Transverse colon (tissue), 4 donors: ENCODE results near the gene LEPR. TPM values are rescaled to one million over a fixed set of nuclear protein-coding genes. Genes with fewer than 3 reads are reported as not detected.

Experiments
- DNase-seq: peaks from one replicate; pipeline ENCODE4 v3.0.0-alpha.2; 2019
- H3K27ac ChIP-seq, 4 donors: fragments of 200-600 bp; sonication (generic); 2 replicates each; pipeline ENCODE4 v1.5.1; 2016 to 2018; ENCODE audit warnings: inconsistent platforms in 4 of 4
- H3K27me3 ChIP-seq: fragments of 200-600 bp; sonication (generic); 2 replicates; pipeline ENCODE4 v1.5.1; 2017; ENCODE audit warnings: inconsistent platforms
- H3K36me3 ChIP-seq, 4 donors: fragments of 200-600 bp; sonication (generic); 2 replicates each; pipeline ENCODE4 v1.5.1; 2017 to 2019; ENCODE audit warnings: inconsistent platforms in 4 of 4
- H3K4me1 ChIP-seq, 4 donors: fragments of 200-600 bp; sonication (generic); 2 replicates each; pipeline ENCODE4 v1.5.1; 2017 to 2020; ENCODE audit warnings: inconsistent platforms in 4 of 4
- H3K4me3 ChIP-seq, 4 donors: fragments of 200-600 bp; sonication (generic); 1 replicate in 1 of 4; 2 replicates in 3 of 4; pipeline versions ENCODE4 v1.5.1 to v1.6.1; 2017 to 2019; ENCODE audit warnings: inconsistent platforms in 4 of 4
- H3K9me3 ChIP-seq, 2 donors: fragments of 200-600 bp; sonication (generic); 2 replicates each; pipeline ENCODE4 v1.5.1; 2017 to 2019; ENCODE audit warnings: inconsistent platforms in 2 of 2
- CTCF ChIP-seq, 5 experiments: fragments of 200-600 bp in 3 of 5; fragments of 450-650 bp in 2 of 5; sonication (generic) in 3 of 5; IDR thresholded peaks; 1 replicate in 2 of 5; 2 replicates in 3 of 5; pipeline ENCODE4 v1.5.1; 2016 to 2017; ENCODE audit warnings: antibody characterized with exemption in 5 of 5, inconsistent platforms in 3 of 5, mild to moderate bottlenecking in 2 of 5, moderate library complexity in 1 of 5
- EP300 ChIP-seq: sonication (generic); formaldehyde crosslinking; IDR thresholded peaks from one replicate; pipeline ENCODE4 v1.6.1; 2017; ENCODE audit warnings: antibody characterized with exemption, low read depth
- POLR2A ChIP-seq: fragments of 450-650 bp; IDR thresholded peaks from one replicate; pipeline ENCODE4 v1.6.1; 2016; ENCODE audit warnings: antibody characterized with exemption, mild to moderate bottlenecking, moderate library complexity
- POLR2AphosphoS5 ChIP-seq, 3 donors: sonication (generic); formaldehyde crosslinking; IDR thresholded peaks; one replicate each; pipeline ENCODE4 v1.6.1; 2016; ENCODE audit warnings: antibody characterized with exemption in 3 of 3
- WGBS, 2 donors: methylation state at CpG; one replicate each; pipeline ENCODE4 v1.1.5; 2018; ENCODE audit warnings: low coverage in 1 of 2; 5-methylcytosine and 5-hydroxymethylcytosine counted together
- in situ Hi-C, 4 donors: fragments of 200-750 bp; cut with MboI; loops; one replicate each; pipeline versions ENCODE4 v1.15.0 to v1.15.1; 2017; ENCODE audit warnings: low sequenced_read_pairs in 3 of 4, low pct_ligation_motif_present in 1 of 4, low pct_unique_long_range_greater_than_20kb in 1 of 4
- intact Hi-C: fragments of 100-400 bp; cut with DNase I; formaldehyde crosslinking; loops from one replicate; pipeline ENCODE4 v1.15.1; 2023; ENCODE audit warnings: low total_unique reads
- total RNA-seq, 4 donors: library from RNA; depleted of rRNA; stranded (reverse); fragments of >200 nt; gene quantifications; one replicate each; pipeline ENCODE4 v1.1.0, GENCODE V29; 2016

The LEPR gene
- total RNA-seq, 4 donors from 2014 or later, result 0.37 to 8.4 (median 1.5) TPM

- H3K27me3 ChIP-seq, result no peaks in the 10 kb centered on the region
- no peak overlapping the region for H3K27ac ChIP-seq
- H3K4me1 ChIP-seq, result no peaks in the 10 kb centered on the region
- intact Hi-C loops, result no loop called here
- DNase-seq, result no peak
- TF ChIP-seq EP300, result no peak
- TF ChIP-seq POLR2AphosphoS5 (IDR thresholded peaks at IDR 0.05), result no peak
- TF ChIP-seq CTCF (IDR thresholded peaks at IDR 0.05), result no peak
- TF ChIP-seq POLR2A, result no peak
- no peak overlapping the region for H3K4me3 ChIP-seq
- H3K9me3 ChIP-seq, result no peaks in the 10 kb centered on the region
- in situ Hi-C loops, result loop anchor here in 2 of 4 donors (25.0 kb wide), 2 partner anchors 321 to 346 kb away; no protein-coding TSS in a partner anchor
- H3K36me3 ChIP-seq, result no peaks in the 10 kb centered on the region
- 60 to 65% methylated on average over 2 of the region's 2 CpGs for WGBS, 2 donors
These were observed 12.6 kb upstream of the LEPR start for GRCh38 chr1:65407877-65408276.

- WGBS, 2 donors, result 65 to 90% methylated on average over 1 of the region's 1 CpG
- no peaks in the 10 kb centered on the region for H3K4me1 ChIP-seq
- DNase-seq, result no peak
- H3K36me3 ChIP-seq, result no peaks in the 10 kb centered on the region
- TF ChIP-seq POLR2AphosphoS5 (IDR thresholded peaks at IDR 0.05) (no peak), POLR2A (no peak), EP300 (no peak), CTCF (IDR thresholded peaks at IDR 0.05) (no peak)
- in situ Hi-C loops, result loop anchor here in 2 of 4 donors (25.0 kb wide), 2 partner anchors 322 to 347 kb away; no protein-coding TSS in a partner anchor
- H3K4me3 ChIP-seq, result no peak overlapping the region
- H3K27me3 ChIP-seq, result no peaks in the 10 kb centered on the region
- no peaks in the 10 kb centered on the region for H3K9me3 ChIP-seq
- intact Hi-C loops, result no loop called here
- no peak overlapping the region for H3K27ac ChIP-seq
These were observed 11.2 kb upstream of the LEPR start for GRCh38 chr1:65409314-65409713.

- no peak for DNase-seq
- in situ Hi-C loops, result loop anchor here in 2 of 4 donors (25.0 kb wide), 2 partner anchors 323 to 348 kb away; no protein-coding TSS in a partner anchor
- Histone ChIP-seq H3K36me3 (no peaks in the 10 kb centered on the region), H3K4me3 (no peak overlapping the region), H3K4me1 (no peaks in the 10 kb centered on the region), H3K27ac (no peak overlapping the region), H3K9me3 (no peaks in the 10 kb centered on the region), H3K27me3 (no peaks in the 10 kb centered on the region)
- TF ChIP-seq EP300 (no peak), POLR2A (no peak), POLR2AphosphoS5 (IDR thresholded peaks at IDR 0.05) (no peak), CTCF (IDR thresholded peaks at IDR 0.05) (no peak)
- 89 to 93% methylated on average over 4 of the region's 4 CpGs for WGBS, 2 donors
- intact Hi-C loops, result no loop called here
These were observed 10.6 kb upstream of the LEPR start for GRCh38 chr1:65409816-65410326.

- in situ Hi-C loops, result loop anchor here in 2 of 4 donors (25.0 kb wide), 2 partner anchors 325 to 350 kb away; no protein-coding TSS in a partner anchor
- intact Hi-C loops, result no loop called here
- H3K36me3 ChIP-seq, result no peaks in the 10 kb centered on the region
- DNase-seq, result no peak
- no peak overlapping the region for H3K27ac ChIP-seq
- H3K9me3 ChIP-seq, result no peaks in the 10 kb centered on the region
- no peak for TF ChIP-seq POLR2AphosphoS5 (IDR thresholded peaks at IDR 0.05)
- no peak for TF ChIP-seq POLR2A
- no peaks in the 10 kb centered on the region for H3K4me1 ChIP-seq
- no peaks in the 10 kb centered on the region for H3K27me3 ChIP-seq
- no peak overlapping the region for H3K4me3 ChIP-seq
- 87 to 92% methylated on average over 4 of the region's 4 CpGs for WGBS, 2 donors
These were observed 8.0 kb upstream of the LEPR start for GRCh38 chr1:65412256-65412983.
